GM20431 (cell line): ENCODE measurements around the gene DAZAP1.
"Not testable (repeated sequence)": the region's sequence is repeated elsewhere in the genome, so short reads cannot be mapped to it uniquely, and the experiment has no call there.

Source experiments
- in situ Hi-C: fragments of 300-500 bp; cut with MseI, MboI; formaldehyde crosslinking; loops from one replicate; pipeline ENCODE4 v1.15.0; 2020; ENCODE audit warnings: low sequenced_read_pairs; ENCODE audit not compliant: unreplicated experiment

The DAZAP1 gene

GRCh38 chr19:1406774-1407527, 435 bp upstream of the DAZAP1 start:
- in situ Hi-C loops = no loop called here

- in situ Hi-C loops = no loop called here
Measured at GRCh38 chr19:1408300-1409203, 1.2 kb downstream of the DAZAP1 start.

GRCh38 chr19:1409204-1410005, 2.0 kb downstream of the DAZAP1 start:
- in situ Hi-C loops = no loop called here

GRCh38 chr19:1410136-1410786, 2.9 kb downstream of the DAZAP1 start:
- in situ Hi-C loops = no loop called here

GRCh38 chr19:1410789-1411188, 3.4 kb downstream of the DAZAP1 start:
- in situ Hi-C loops = no loop called here

GRCh38 chr19:1411255-1412191, 4.1 kb downstream of the DAZAP1 start:
- in situ Hi-C loops = no loop called here

GRCh38 chr19:1412323-1412923, 5.0 kb downstream of the DAZAP1 start:
- in situ Hi-C loops = no loop called here

- in situ Hi-C loops = no loop called here
Measured at GRCh38 chr19:1412995-1413800, 5.8 kb downstream of the DAZAP1 start.

- in situ Hi-C loops = no loop called here
Measured at GRCh38 chr19:1416014-1416841, 8.8 kb downstream of the DAZAP1 start.

GRCh38 chr19:1417145-1417544, 9.8 kb downstream of the DAZAP1 start:
- in situ Hi-C loops = no loop called here

- in situ Hi-C loops = no loop called here
Measured at GRCh38 chr19:1417681-1418495, 10.5 kb downstream of the DAZAP1 start.

- in situ Hi-C loops = no loop called here
Measured at GRCh38 chr19:1418496-1418775, 11.1 kb downstream of the DAZAP1 start.

GRCh38 chr19:1418951-1419738, 11.8 kb downstream of the DAZAP1 start:
- in situ Hi-C loops = no loop called here

- in situ Hi-C loops = not testable (repeated sequence)
Measured at GRCh38 chr19:1420085-1420484, 12.7 kb downstream of the DAZAP1 start.

GRCh38 chr19:1420590-1420989, 13.2 kb downstream of the DAZAP1 start:
- in situ Hi-C loops = no loop called here
